ENCODE results near the gene FBXW11.

Gene FBXW11

GRCh38 chr5:171838066-171838465 lies 168.4 kb downstream of the FBXW11 start:
- DNase-seq: no peak

DNA sequence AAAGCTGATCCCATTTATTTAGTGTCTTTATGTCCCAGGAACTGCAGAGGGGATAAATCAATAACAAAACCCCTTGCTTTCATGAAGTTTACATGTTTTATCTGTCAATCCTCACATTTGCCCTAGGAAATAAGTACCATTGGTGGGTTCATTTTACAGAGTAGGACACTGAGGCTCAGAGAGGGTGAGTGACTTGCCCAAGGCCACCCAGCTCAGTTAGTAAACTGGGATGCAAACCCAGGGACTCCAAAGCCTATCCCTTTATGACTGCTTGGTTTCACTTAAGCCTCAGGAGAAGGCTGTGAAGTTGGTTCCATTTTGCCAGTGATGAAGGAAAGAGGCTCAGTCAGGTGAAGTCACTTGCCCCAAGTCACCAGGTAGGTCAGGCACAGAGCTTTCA lies 168.9 kb downstream of the FBXW11 start:
- DNase-seq: no peak

DNA sequence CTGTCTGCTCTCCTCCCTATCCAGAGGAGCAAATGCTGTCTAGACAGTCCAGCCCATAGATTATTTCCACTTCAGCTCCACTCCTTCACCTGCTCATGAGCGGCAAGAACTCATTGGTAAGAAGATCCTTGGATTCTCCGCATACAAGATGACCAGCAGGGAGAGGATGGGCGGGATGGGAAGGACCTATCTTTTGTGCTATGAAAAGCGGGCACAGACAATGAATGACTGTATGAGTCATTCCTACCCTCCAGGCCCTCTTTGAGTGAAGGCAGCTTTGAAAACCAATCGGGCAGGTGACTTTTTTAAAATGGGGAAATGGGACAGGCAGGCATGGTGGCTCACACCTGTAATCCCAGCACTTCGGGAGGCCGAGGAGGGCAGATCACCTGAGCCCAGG lies 171.4 kb downstream of the FBXW11 start:
- no peak for DNase-seq

GRCh38 chr5:171834461-171834860 lies 172.0 kb downstream of the FBXW11 start:
- no peak for DNase-seq

- no peak for DNase-seq
These were observed 173.7 kb downstream of the FBXW11 start for GRCh38 chr5:171832775-171833174.

GRCh38 chr5:171830686-171831085 lies 175.8 kb downstream of the FBXW11 start:
- no peak for DNase-seq

GRCh38 chr5:171827162-171827561 lies 179.3 kb downstream of the FBXW11 start:
- DNase-seq: no peak

DNA sequence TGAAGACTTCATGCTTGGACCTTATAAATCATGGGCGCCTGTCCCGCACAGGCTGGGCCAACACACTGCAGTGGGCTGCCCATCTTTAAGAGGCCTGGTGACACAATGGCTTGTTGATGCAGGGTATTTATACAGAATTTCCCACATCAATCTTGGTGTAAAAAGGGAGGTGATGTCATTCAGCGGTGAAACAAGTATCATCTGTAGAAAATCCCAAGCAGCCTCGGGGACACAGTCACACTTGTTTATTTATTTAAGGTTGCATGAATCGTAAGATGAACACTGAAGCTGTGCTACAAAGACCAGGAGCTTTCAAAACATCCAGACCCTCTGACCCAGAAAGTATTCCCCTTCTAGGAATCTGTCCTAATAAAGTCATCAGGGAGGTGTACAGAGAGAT lies 180.3 kb downstream of the FBXW11 start:
- no peak for DNase-seq

DNA sequence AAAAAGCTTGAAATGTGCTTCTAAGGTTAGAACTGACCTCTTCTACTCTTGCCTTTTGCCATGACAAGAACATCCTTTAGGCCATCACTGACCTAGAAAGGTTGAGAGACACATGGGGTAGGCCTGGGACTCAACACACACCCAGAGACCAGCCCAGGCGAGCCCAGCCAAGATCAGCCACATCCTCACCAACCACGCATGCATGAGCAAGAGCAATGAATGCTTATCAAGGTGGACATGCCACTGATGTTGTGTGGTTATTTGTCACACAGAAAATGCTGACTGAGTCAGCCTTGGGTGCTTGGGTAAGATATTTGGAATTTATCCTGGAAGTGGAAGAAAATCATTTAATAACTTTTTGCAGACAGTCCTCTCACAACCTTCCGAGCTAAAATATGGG lies 181.4 kb downstream of the FBXW11 start:
- DNase-seq: no peak

DNA sequence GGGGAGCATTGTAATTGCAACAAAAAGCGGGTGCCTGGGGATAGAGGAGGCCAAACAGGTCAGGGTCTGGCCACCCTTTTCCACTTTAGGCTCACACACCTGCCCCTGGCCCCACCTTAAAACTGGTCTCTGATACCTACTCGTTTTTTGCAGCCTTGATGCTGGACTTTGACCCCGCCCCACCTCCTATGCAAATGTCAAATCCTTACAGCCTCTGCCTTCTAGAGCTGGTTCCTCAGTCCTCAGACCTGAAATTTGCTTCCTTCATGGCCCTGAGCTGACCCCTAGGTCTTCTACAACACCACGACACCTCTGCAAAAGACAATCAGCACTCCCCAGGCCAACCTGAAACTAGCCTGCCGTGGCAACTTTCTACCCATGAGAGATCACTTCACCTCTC lies 183.2 kb downstream of the FBXW11 start:
- no peak for DNase-seq

DNA sequence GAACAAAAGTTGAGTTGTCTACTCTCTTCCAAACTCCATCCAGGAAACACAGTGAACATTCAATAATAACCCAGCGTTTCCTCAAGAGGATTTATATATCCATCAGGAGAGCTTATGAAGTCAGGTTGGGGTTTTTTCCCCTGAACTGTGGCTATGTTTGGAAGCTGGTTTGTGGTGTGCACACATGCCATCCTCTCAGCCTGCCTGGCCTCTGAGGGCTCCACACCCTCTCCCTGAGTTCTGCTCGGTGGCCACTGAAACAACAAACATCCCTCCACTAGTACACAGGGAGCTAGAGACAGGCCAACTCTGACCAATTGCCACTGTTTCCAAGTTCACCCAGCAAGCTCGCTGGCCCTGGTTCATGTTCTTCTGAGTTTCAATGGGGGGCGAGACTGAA lies 185.2 kb downstream of the FBXW11 start:
- no peak for DNase-seq

DNA sequence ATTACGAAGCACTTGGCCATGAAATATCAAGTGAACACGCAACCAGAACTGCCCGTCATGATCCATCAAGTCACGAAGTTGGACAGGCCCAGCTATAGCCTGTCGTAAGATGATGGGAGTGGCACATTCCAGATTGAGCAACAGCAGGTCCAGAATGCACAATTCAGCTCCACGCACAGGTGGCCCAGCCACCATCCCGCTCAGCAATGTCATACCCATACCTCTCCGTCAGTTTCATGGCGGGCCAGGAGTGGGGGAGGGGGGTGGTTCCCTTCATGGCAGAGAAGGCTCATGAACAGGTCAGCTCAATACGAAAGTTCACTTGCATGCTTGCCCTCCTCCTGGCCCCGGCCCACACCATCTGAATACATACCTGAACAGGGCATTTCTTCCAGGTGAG lies 185.9 kb downstream of the FBXW11 start:
- no peak for DNase-seq

GRCh38 chr5:171816666-171817065 lies 189.8 kb downstream of the FBXW11 start:
- DNase-seq: no peak

DNA sequence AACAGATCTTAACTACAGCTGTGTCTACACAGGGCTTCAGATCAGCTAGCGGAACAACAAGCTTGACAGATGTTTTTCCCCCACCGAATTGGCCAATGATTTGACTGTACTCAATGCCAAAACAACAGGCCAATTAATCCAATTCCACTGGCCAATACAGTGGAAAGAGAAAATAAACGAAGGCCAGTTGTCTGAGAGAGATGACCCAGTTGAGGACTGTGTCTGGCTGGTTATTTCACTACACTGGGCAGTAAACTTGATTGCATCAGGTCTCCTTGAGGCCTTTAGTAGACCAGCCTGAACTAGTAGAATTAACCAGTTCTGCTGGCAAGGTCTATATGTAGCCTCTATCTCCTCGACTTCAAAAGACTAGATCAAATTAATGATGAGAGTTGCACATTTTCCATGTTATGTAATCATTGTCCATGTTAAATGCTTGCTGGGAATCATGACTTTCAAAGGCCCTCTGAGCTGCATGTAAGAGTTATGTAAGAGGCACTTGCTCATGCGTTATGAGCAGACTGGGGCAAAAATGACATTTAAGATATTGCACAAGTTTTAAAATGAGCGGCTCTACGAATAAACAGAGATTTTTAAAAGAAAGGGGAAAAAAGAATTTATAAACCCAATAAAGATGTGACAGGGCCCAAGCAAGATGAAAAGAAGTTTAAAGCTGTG lies 192.5 kb downstream of the FBXW11 start:
- peak; percentile 28 for DNase-seq

GRCh38 chr5:171813270-171813669 lies 193.2 kb downstream of the FBXW11 start:
- no peak for DNase-seq

Data from MV-4-11 (cell line).